Peyer's patch (tissue), 4 donors: ENCODE results near the gene TNFAIP3.

ENCODE experiments used
- CTCF ChIP-seq, 6 experiments: fragments of 450-650 bp in 4 of 6; fragments of 200-600 bp in 2 of 6; sonication (generic) in 1 of 6; IDR thresholded peaks; one replicate each; pipeline ENCODE4 v1.5.1; 2017 to 2019; ENCODE audit warnings: antibody characterized with exemption in 6 of 6, mild to moderate bottlenecking in 3 of 6, moderate library complexity in 1 of 6
- POLR2A ChIP-seq, 2 donors: fragments of 450-650 bp; IDR thresholded peaks; one replicate each; pipeline ENCODE4 v1.5.1; 2017; ENCODE audit warnings: antibody characterized with exemption in 2 of 2, mild to moderate bottlenecking in 2 of 2, moderate library complexity in 2 of 2

GRCh38 chr6:137880746-137881521 lies 13.9 kb downstream of the TNFAIP3 start:
- no peak for TF ChIP-seq CTCF (IDR thresholded peaks at IDR 0.05)
- no peak for TF ChIP-seq POLR2A (IDR thresholded peaks at IDR 0.05)
